ENCODE data around the gene EEF1AKMT1.

GRCh38 chr13:20815464-20815863 is 41.7 kb upstream of the EEF1AKMT1 start:
- TF ChIP-seq ZNF70 (CRISPR knock-in tag; IDR thresholded peaks at IDR 0.05) = no peak
- TF ChIP-seq PATZ1 (CRISPR knock-in tag; IDR thresholded peaks at IDR 0.05; ENCODE audit: borderline replicate concordance) = no peak
- no peak for TF ChIP-seq RARB (CRISPR knock-in tag; IDR thresholded peaks at IDR 0.05)
- TF ChIP-seq CREB5 (CRISPR knock-in tag; IDR thresholded peaks at IDR 0.05; ENCODE audit: low read depth) = no peak
- TF ChIP-seq ZFP3 (CRISPR knock-in tag; IDR thresholded peaks at IDR 0.05) = no peak

Measured in SK-N-SH treated with all-trans-retinoic acid at 6 μM for 48 hours (cell line).